ENCODE results near the gene ASXL1. TPM values are rescaled to one million over a fixed set of nuclear protein-coding genes. Genes with fewer than 3 reads are reported as not detected.

Gene ASXL1
- total RNA-seq, 1 experiment from 2014 or later = 69.9 TPM

DNA sequence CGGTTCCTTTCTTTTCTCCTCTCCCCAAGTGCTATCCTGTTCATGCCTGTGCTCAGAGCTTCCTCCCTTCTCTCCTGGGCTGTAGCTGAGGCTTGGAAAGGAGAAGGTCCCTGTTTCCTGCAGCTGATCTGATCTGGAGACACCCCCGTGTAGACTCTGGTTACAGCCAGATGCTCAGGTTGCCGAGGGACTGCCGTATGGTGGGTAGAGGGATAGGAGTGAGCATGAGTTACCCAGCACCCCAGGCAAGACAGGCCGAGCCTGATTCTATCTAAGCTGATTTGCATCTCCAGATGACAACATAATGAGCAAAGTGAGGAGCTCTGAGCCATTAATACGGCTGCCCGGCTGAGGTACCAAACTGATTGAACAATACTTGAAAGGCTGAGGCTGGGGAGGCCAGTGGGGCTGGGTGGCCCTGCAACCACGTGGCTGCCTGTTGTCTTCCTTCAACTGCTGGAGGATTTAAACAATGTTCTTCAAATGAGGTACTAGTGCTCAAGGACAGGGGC lies 91.8 kb downstream of the ASXL1 start:
- TF ChIP-seq, protein P1, sequence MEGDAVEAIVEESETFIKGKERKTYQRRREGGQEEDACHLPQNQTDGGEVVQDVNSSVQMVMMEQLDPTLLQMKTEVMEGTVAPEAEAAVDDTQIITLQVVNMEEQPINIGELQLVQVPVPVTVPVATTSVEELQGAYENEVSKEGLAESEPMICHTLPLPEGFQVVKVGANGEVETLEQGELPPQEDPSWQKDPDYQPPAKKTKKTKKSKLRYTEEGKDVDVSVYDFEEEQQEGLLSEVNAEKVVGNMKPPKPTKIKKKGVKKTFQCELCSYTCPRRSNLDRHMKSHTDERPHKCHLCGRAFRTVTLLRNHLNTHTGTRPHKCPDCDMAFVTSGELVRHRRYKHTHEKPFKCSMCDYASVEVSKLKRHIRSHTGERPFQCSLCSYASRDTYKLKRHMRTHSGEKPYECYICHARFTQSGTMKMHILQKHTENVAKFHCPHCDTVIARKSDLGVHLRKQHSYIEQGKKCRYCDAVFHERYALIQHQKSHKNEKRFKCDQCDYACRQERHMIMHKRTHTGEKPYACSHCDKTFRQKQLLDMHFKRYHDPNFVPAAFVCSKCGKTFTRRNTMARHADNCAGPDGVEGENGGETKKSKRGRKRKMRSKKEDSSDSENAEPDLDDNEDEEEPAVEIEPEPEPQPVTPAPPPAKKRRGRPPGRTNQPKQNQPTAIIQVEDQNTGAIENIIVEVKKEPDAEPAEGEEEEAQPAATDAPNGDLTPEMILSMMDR (IDR thresholded peaks at IDR 0.05; ENCODE audit: unreplicated experiment) = no peak
- ChIA-PET CTCF (interaction anchor here (0.6 kb wide), 1 partner anchor 220 kb away, joined by 3 read pairs; no protein-coding TSS in a partner anchor), POLR2A (interaction anchor here (1.5 kb wide), 1 partner anchor 44 kb away, joined by 3 read pairs; no protein-coding TSS in a partner anchor)
- no TSS peak for BruUV-seq (replicated peaks)
- intact Hi-C loops (cut with micrococcal nuclease) = no loop called here
- Mint-ChIP-seq H3K9me3 (ENCODE audit: unreplicated experiment) (no peaks in the 10 kb centered on the region), H3K4me3 (ENCODE audit: unreplicated experiment) (no peak overlapping the region), H3K27me3 (ENCODE audit: insufficient read depth, unreplicated experiment) (no peaks in the 10 kb centered on the region), H3K4me1 (ENCODE audit: insufficient read depth, unreplicated experiment) (peaks cover 5% of the 10 kb centered on the region), H3K27ac (ENCODE audit: low read depth, unreplicated experiment) (peak overlapping the region; percentile 57), H3K36me3 (ENCODE audit: insufficient read depth, unreplicated experiment) (peaks cover 25% of the 10 kb centered on the region)
- DNase-seq (ENCODE audit: unreplicated experiment) = no peak

DNA sequence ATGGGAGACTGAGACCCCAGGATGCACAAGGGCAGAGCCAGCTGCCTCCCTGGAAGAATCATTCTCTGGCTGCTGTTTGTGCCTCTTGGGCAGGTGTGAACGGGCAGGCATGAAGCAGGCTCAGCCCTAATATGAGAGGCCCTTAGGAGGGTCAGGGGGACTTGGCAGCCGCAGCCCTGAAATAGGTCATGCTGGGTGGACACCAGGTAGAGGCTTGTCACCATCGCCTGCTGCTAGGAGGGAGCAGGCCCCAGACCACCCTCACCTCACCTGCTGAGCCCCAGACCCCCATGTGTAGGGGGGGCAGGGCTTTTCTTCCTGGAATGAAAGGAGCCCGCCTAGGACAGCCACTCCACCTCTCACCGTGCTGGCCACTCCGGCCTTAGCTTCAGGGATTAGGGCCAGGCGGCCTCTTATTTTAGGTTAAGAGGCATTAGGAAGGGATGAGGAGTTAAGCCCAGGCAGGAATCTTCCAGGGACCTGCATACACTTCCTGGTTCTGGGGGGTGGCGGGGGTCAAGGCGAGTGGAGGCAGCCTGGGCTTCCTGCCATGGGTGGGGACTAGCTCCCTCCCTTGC lies 92.4 kb downstream of the ASXL1 start:
- no peaks in the 10 kb centered on the region for H3K27me3 Mint-ChIP-seq (ENCODE audit: insufficient read depth, unreplicated experiment)
- peaks cover 21% of the 10 kb centered on the region for H3K36me3 Mint-ChIP-seq (ENCODE audit: insufficient read depth, unreplicated experiment)
- ChIA-PET POLR2A (interaction anchor here (0.6 kb wide), 1 partner anchor 1449 kb away, joined by 3 read pairs; no protein-coding TSS in a partner anchor), CTCF (no interaction called here)
- H3K4me1 Mint-ChIP-seq (ENCODE audit: insufficient read depth, unreplicated experiment) = peaks cover 1% of the 10 kb centered on the region
- H3K9me3 Mint-ChIP-seq (ENCODE audit: unreplicated experiment) = no peaks in the 10 kb centered on the region
- TF ChIP-seq, protein P1 (IDR thresholded peaks at IDR 0.05; ENCODE audit: unreplicated experiment) = no peak
- no peak overlapping the region for H3K4me3 Mint-ChIP-seq (ENCODE audit: unreplicated experiment)
- no peak overlapping the region for H3K27ac Mint-ChIP-seq (ENCODE audit: low read depth, unreplicated experiment)
- no TSS peak for BruUV-seq (replicated peaks)
- intact Hi-C loops (cut with micrococcal nuclease) = no loop called here
- no peak for DNase-seq (ENCODE audit: unreplicated experiment)

DNA sequence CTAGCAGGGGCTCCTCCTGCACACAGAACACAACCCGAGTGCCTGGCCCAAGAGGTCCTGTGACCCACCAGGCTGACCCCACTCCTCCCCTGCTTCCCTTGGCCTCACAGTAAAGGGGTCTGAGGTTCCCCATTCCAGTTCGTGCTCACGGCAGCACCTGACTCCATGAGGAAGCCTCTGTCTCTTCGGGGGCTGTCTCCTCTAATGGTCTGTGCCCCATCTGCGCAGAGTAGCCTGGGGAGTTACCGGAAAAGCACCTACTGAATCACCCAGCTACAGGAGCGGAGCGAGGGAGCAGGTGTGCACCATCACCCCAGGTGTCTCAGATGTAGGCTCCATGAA lies 93.2 kb downstream of the ASXL1 start:
- no peaks in the 10 kb centered on the region for H3K27me3 Mint-ChIP-seq (ENCODE audit: insufficient read depth, unreplicated experiment)
- H3K27ac Mint-ChIP-seq (ENCODE audit: low read depth, unreplicated experiment) = no peak overlapping the region
- ChIA-PET POLR2A (interaction anchor here (0.6 kb wide), 1 partner anchor 1449 kb away, joined by 3 read pairs; no protein-coding TSS in a partner anchor), CTCF (interaction anchor here (0.5 kb wide), 1 partner anchor 114 kb away, joined by 3 read pairs; no protein-coding TSS in a partner anchor)
- H3K4me1 Mint-ChIP-seq (ENCODE audit: insufficient read depth, unreplicated experiment) = no peaks in the 10 kb centered on the region
- no TSS peak for BruUV-seq (replicated peaks)
- H3K36me3 Mint-ChIP-seq (ENCODE audit: insufficient read depth, unreplicated experiment) = peaks cover 17% of the 10 kb centered on the region
- no peaks in the 10 kb centered on the region for H3K9me3 Mint-ChIP-seq (ENCODE audit: unreplicated experiment)
- no peak for DNase-seq (ENCODE audit: unreplicated experiment)
- TF ChIP-seq, protein P1 (IDR thresholded peaks at IDR 0.05; ENCODE audit: unreplicated experiment) = no peak
- no peak overlapping the region for H3K4me3 Mint-ChIP-seq (ENCODE audit: unreplicated experiment)
- intact Hi-C loops (cut with micrococcal nuclease) = no loop called here

DNA sequence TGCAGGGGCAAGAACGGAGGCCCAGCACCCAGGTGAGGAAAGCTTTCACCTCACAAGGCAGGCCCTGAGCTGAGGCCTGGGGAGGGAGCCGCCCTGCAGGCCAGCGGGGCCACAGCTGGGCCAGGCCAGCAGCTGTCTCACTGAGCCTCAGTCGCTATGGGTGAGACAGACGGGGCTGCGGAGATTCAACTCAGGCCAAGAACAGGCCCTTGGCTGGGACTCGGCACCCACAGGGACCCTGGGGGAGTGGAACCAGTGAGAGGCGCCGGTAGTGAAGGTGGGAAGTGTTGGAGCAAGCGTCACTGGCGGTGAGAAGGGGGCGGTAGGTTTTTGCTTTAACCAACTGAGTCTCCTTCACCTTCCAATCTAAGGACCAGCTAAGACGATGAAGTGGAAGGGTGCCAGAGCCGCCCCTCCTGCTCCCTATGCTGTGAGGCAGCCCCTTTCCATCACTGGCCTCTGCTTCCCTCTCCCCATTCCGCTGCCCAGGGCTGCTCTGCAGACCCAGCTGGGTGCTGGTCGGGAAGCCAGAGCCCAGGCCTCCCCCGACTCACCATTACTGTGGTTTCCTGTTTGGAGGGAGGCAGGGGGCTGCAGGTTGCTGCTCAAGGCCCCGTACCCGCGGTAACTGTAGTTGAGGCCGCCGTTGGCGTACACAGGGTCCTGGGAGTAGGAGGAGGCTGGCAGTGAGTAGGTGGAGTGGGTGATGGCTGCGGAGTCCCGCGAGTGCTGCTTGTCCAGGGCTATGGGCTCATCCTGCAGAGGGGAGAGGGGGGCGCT lies 93.7 kb downstream of the ASXL1 start:
- BruUV-seq (replicated peaks) = no TSS peak
- TF ChIP-seq, protein P1 (IDR thresholded peaks at IDR 0.05; ENCODE audit: unreplicated experiment) = no peak
- CTCF ChIA-PET = interaction anchor here (0.5 kb wide), 1 partner anchor 72 kb away, joined by 3 read pairs; no protein-coding TSS in a partner anchor
- no peak for DNase-seq (ENCODE audit: unreplicated experiment)
- POLR2A ChIA-PET = no interaction called here
- H3K9me3 Mint-ChIP-seq (ENCODE audit: unreplicated experiment) = no peaks in the 10 kb centered on the region
- no peaks in the 10 kb centered on the region for H3K4me1 Mint-ChIP-seq (ENCODE audit: insufficient read depth, unreplicated experiment)
- no peak overlapping the region for H3K27ac Mint-ChIP-seq (ENCODE audit: low read depth, unreplicated experiment)
- no peak overlapping the region for H3K4me3 Mint-ChIP-seq (ENCODE audit: unreplicated experiment)
- peaks cover 17% of the 10 kb centered on the region for H3K36me3 Mint-ChIP-seq (ENCODE audit: insufficient read depth, unreplicated experiment)
- intact Hi-C loops (cut with micrococcal nuclease) = no loop called here
- no peaks in the 10 kb centered on the region for H3K27me3 Mint-ChIP-seq (ENCODE audit: insufficient read depth, unreplicated experiment)
